A204.1 (cell line): Measurements from ENCODE around the gene DAPP1.
"Not testable (repeated sequence)": the region's sequence is repeated elsewhere in the genome, so short reads cannot be mapped to it uniquely, and the experiment has no call there.

Experiments
- FAIRE-seq: peaks from 2 replicates; lab custom pipeline; 2012; peaks lifted over from hg19 to GRCh38; lab: Jason Lieb, UNC

The DAPP1 gene

DNA sequence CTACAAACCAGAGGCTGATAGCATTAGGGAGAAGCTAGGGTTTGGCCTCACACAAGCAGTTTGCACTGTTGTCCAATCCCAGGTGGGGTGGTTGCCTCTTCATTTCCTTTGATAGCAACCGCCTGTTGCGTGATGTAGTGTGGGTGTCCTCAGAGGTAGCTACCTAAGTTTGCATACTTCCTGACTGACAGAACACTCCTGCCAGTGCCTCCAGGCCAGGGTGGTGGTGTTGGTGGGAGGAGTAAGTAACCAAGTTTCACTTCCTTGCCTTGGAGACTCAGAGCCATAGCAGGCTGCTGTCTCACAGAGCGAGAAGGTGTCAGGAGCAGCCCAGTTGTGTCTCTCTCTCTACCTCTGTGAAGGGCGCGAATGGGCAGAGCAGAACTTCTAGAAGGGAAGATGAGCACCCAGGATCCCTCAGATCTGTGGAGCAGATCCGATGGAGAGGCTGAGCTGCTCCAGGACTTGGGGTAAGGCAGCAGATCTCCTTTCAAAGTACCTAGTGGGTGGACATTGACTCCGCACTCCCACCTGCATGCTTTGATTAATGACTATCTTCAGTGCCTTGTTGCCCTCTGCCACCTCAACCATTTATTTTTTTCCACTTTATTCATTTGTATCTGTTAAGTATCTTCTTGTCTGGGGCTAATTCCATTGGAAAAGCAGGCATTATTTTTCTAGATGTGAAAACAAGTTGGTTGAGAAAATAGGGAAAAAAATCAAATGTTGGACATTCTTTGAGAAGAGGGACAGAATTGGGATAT, at the start of gene DAPP1:
Gene DAPP1, plus strand, starts transcription at position 283 of the 764 bp plus-strand sequence. Its CDS starts 87 bp downstream, at position 370.
- FAIRE-seq = no peak

GRCh38 chr4:99770842-99771241, 45.8 kb upstream of the DAPP1 start:
- not testable (repeated sequence) for FAIRE-seq

- no peak for FAIRE-seq
Measured at GRCh38 chr4:99783940-99784339, 32.7 kb upstream of the DAPP1 start.

- no peak for FAIRE-seq
Measured at GRCh38 chr4:99784842-99785241, 31.8 kb upstream of the DAPP1 start.

GRCh38 chr4:99790796-99791617, 25.6 kb upstream of the DAPP1 start:
- no peak for FAIRE-seq

- no peak for FAIRE-seq
Measured at GRCh38 chr4:99800332-99801004, 16.2 kb upstream of the DAPP1 start.

GRCh38 chr4:99801005-99801699, 15.5 kb upstream of the DAPP1 start:
- no peak for FAIRE-seq

DNA sequence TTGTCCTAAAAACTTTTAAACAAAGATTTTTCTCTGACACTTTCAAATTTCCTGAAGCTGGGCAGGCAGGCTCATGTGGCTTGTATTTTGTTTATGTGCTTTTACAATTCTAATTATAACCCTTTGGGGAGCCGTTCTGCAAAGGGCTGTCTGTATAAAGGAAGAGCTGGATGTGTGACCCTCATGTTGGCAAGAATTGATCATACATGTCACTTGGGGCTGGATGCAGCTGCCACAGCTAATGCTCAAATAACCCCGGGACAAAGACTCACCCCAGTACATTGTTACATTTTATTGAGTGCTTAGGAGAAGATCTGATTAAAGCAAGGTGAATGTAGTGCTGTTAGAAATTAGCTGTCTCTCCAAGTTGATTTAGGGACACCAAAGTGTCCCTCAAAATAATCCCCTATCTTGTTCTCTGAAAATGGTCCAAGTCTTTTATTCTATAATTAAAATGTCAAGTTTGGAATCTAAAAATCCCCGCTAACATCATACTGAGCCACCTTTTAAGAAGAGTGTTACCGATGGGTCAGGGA, 13.0 kb upstream of the DAPP1 start:
- FAIRE-seq = no peak

DNA sequence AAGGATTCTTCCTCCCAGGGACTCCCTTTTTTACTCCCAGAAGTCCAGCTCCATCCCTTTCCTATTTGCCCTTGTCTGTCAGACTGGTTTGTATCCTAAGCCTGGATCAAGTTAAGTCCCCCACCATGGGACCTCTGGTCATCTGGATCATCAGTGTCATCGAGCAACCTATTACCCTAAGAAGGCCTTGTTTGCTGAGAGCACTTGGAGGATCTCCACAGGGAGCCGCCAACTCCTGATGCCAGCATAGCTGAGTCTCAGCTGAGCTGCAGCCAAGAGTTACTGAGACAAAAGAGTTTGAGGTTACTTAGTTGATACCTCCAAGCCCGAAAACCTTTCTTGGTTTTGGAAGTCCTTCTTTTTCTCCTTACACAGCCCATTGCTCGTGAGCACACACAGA, 10.1 kb upstream of the DAPP1 start:
- no peak for FAIRE-seq

DNA sequence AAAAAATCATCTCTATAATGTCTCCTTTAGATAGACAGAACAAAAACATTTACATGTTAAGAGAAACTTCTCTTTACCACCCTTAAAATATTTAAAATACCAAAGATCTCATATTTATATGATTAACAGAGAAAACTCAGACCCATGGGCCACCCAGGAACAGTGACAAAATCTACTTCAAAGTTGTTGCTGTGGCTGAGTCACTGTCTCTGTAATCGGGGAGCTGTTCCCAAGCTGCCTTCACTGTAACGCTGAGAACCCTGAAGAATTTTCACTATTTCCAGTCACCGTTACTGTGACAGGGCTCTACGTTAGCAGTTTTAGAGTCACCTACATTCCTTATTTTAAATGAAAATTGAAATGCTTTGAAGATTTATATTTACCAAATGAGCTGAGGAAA, 9.0 kb upstream of the DAPP1 start:
- FAIRE-seq = no peak

DNA sequence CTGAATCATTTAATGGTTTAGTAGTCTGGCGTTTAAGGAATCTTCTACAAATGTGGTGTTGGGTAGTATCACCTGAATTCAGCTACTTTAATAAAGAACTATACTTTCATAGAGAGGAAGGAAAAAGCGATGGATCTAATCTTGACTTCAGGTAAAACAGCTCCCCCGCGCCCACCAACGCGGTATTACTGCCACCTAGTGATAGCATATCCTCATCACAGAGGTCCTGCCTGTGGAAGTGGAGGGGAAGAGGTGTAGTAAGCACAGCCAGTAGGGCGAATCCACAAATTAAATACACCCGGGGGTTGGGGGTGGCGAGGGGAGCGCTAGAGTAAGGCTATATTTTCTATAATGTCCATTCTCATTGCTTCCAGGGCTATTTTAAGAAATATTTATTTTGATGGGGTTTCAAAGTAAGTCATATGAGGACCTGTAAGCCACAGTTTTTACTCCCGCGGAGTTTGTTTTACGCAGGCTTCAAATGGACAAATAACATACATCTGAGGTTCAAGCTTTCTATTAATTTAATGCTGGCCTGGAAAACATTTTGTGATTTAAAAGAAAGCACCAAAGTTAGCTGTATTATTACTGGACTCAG, 8.3 kb upstream of the DAPP1 start:
- FAIRE-seq = no peak

- no peak for FAIRE-seq
Measured at GRCh38 chr4:99809326-99809725, 7.3 kb upstream of the DAPP1 start.

DNA sequence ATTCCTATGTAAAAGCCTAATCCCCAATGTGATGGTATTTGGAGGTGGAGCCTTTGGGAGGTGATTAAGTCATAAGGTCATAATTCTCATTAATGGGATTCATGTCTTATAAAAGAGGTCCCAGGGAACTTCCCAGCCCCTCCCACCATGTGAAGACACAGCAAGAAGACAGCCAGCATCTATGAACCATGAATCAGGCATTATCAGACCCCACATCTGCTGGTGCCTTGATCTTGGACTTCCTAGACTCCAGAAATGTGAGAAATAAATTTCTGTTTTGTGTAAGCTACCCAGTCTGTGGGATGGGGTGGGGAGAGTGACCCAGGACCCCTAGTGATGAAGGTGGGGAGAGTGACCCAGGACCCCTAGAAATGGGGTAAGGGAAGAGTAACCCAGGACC, 6.1 kb upstream of the DAPP1 start:
- FAIRE-seq = no peak

DNA sequence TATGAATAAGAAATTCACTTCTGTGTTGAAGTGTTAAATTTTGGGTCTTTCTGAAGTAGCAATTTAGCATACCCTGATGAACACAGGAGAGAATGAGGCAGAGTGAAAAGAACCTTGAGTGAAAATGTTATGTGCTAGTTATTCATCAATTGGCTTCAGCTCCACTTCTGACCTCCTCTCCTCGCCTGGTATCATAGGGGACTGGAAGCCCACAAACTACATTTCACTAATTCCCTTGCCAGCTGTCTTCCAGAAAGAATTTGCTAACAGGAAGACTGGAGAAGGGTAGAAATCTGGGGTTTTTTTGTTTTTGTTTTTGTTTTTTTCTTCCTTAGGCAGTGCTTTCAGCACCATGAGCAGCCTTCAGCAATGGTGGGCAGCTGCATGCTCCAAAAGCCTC, 5.5 kb upstream of the DAPP1 start:
- FAIRE-seq = no peak

- no peak for FAIRE-seq
Measured at GRCh38 chr4:99811850-99812249, 4.8 kb upstream of the DAPP1 start.

DNA sequence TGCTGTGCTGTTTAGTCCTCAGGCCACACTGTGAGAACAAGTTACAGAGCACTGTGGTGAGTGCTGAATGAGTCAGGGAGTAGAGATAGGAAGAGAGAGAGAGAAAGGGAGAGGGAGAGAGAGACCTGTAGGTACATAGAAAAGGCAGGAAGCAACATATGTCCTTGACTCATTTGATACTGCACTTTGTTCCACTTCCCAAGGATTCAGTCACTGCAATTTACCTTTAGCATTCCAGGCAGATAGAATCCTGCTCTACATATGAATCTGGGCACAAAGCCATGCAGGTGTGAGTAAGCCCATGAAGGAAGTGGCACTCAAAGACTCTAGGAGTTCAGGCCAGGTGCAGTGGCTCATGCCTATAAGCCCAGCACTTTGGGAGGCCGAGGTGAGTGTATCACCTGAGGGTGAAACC, 1.0 kb upstream of the DAPP1 start:
- no peak for FAIRE-seq

DNA sequence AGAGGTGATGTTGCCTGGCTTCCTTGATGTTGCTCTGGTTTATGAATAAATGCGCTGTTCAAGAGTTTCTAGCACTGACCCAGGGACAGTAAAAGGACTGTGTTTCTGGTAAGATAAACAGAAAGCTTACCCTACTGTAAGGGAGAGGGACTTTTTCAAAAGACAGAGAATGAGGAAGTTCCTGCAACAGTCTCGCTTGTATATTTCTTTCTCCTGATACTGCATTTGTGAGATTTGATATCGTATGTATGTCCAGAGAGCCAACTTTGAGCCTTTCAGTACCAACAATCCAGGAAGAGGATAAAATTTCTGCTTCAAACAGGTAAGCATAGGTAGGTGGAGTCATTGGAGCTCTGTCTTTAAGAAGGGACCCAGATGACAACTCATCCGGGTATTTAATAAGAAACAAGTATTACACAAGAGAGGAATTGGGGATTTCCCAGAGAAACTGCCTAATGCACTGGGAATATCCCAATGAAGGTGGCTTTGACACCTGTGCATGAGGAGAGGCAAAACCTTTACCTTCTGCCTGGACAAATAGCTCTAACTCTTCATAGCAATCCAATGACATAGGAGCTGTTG, 773 bp downstream of the DAPP1 start:
- FAIRE-seq = no peak

GRCh38 chr4:99818661-99819060, 2.0 kb downstream of the DAPP1 start:
- no peak for FAIRE-seq

- FAIRE-seq = no peak
Measured at GRCh38 chr4:99821918-99822503, 5.4 kb downstream of the DAPP1 start.

- FAIRE-seq = no peak
Measured at GRCh38 chr4:99822734-99823133, 6.1 kb downstream of the DAPP1 start.

DNA sequence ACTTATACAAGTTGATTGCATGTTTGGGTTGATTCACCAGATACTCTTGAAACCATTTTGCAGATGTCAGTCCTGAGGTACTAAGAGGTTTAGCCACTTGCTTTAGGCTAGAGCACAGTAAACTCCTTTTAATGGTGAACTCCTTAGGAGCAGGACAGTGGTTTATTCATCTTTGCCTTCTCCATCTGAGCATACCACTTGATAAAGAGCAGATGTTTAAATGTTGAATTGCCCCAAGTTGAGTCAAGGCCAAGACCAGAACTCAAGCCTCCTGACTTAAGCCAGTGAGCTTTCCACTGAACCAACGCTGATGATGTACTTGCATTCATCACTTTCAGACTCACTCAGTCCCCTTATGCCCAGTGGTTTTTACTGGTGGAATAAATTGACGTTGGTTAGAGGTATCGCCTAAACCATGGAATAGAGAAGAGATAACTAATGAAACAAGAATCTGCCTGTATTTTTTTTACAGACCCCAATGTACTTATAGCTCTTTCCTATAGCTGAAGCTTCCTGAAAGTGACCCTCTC, 7.5 kb downstream of the DAPP1 start:
- no peak for FAIRE-seq
